ENCODE data around the gene HOXA11. TPM values are rescaled to one million over a fixed set of nuclear protein-coding genes. Genes with fewer than 3 reads are reported as not detected.
A peak's percentile ranks its signal among the peaks of the same experiment; 100 is the strongest.

Gene HOXA11
- total and polyA plus RNA-seq, 2 of the 4 experiments (the other 2 are of a cell fraction), result 0.05 TPM; not detected in 1

GRCh38 chr7:27138985-27139333 lies 46.1 kb downstream of the HOXA11 start:
- TF ChIP-seq RCOR1 (IDR thresholded peaks at IDR 0.05; ENCODE audit: insufficient replicate concordance, low read length), result no peak
- TF ChIP-seq MAZ (IDR thresholded peaks at IDR 0.05; ENCODE audit: borderline replicate concordance, low read depth, low read length), result no peak
- TF ChIP-seq FOS (IDR thresholded peaks at IDR 0.05; ENCODE audit: low read depth, low read length), result no peak
- no peak for TF ChIP-seq MXI1 (IDR thresholded peaks at IDR 0.05; ENCODE audit: borderline replicate concordance, low read depth, low read length)
- TF ChIP-seq USF2 (IDR thresholded peaks at IDR 0.05; ENCODE audit: low read depth, low read length), result no peak
- TF ChIP-seq MAFK (IDR thresholded peaks at IDR 0.05; ENCODE audit: low read depth, low read length), result no peak
- no peak for TF ChIP-seq RFX5 (IDR thresholded peaks at IDR 0.05; ENCODE audit: low read depth, low read length)
- no peak for TF ChIP-seq POLR2A (IDR thresholded peaks at IDR 0.05; ENCODE audit: low read depth, low read length)
- TF ChIP-seq CEBPB (IDR thresholded peaks at IDR 0.05; ENCODE audit: low read depth, low read length), result no peak
- no peak for TF ChIP-seq CHD1 (IDR thresholded peaks at IDR 0.05; ENCODE audit: low read depth, low read length)
- no peak for TF ChIP-seq BHLHE40 (IDR thresholded peaks at IDR 0.05; ENCODE audit: low read depth, low read length)
- peak overlapping the region; percentile 85 for H3K23ac ChIP-seq (ENCODE audit: low read depth, low read length)
- H3K18ac ChIP-seq (ENCODE audit: low read depth, low read length), result peak overlapping the region; percentile 89
- H2BK5ac ChIP-seq (ENCODE audit: low read depth, low read length, poor library complexity, severe bottlenecking), result peak overlapping the region; percentile 35
- no peak for ATAC-seq (ENCODE audit: low read depth)
- no peaks in the 10 kb centered on the region for H3K9me3 ChIP-seq (ENCODE audit: control insufficient read depth, insufficient read depth, low read length)
- peak overlapping the region; percentile 69 for H2BK20ac ChIP-seq (ENCODE audit: low read depth, low read length)
- H3K9ac ChIP-seq (ENCODE audit: low read depth, low read length), result peak overlapping the region; percentile 89
- peak overlapping the region; percentile 87 for H2AFZ ChIP-seq (replicated peaks; ENCODE audit: low read length, poor library complexity)
- H4K5ac ChIP-seq (ENCODE audit: low read depth, low read length), result peak overlapping the region; percentile 71
- DNase-seq, result no peak
- H3K4me1 ChIP-seq (ENCODE audit: control insufficient read depth, insufficient read depth, low read length), result peaks cover 15% of the 10 kb centered on the region
- ChIA-PET CTCF (no interaction called here), POLR2A (ENCODE audit: unreplicated experiment) (no interaction called here)
- H3K79me1 ChIP-seq (ENCODE audit: low read depth in 1 of 2, low read length in 2 of 2), result peaks cover under 1 to 33% of the 10 kb centered on the region in 2 experiments; a peak in 2 of 4 replicates
- peak overlapping the region; percentile 30 for H3K4me3 ChIP-seq (ENCODE audit: insufficient read depth, low read depth, low read length)
- H3K4me2 ChIP-seq (ENCODE audit: low read depth, low read length), result peak overlapping the region; percentile 94
- intact Hi-C loops (cut with micrococcal nuclease) (no loop called here), dilution Hi-C loops (cut with HindIII; ENCODE audit: low sequenced_read_pairs, unreplicated experiment) (no loop called here), in situ Hi-C loops (cut with MboI; ENCODE audit: low sequenced_read_pairs) (no loop called here)
- H3K36me3 ChIP-seq (ENCODE audit: control insufficient read depth, insufficient read depth, low read length), result peaks cover 9% of the 10 kb centered on the region
- peak overlapping the region; percentile 52; the same call in 2 of the 3 replicates for H2BK15ac ChIP-seq (ENCODE audit: low read depth, low read length)
- H2AK5ac ChIP-seq (ENCODE audit: low read depth, low read length), result no peak overlapping the region
- H2BK120ac ChIP-seq (ENCODE audit: low read depth, low read length), result peak overlapping the region; percentile 75
- peak overlapping the region; percentile 68 for H4K91ac ChIP-seq (ENCODE audit: insufficient read depth, low read depth, low read length)
- H3K27me3 ChIP-seq (ENCODE audit: control insufficient read depth, insufficient read depth, low read length), result no peaks in the 10 kb centered on the region
- H3K56ac ChIP-seq (ENCODE audit: extremely low read depth, insufficient read depth, low read length), result peak overlapping the region; percentile 79; the same call in 1 of the 2 replicates
- peak overlapping the region; percentile 94 for H3K27ac ChIP-seq (ENCODE audit: insufficient read depth, low read length)
- H3K4ac ChIP-seq (ENCODE audit: low read depth, low read length), result peak overlapping the region; percentile 55
- no TSS peak for BruUV-seq (replicated peaks)
- 0% methylated on average over 4 of the region's 11 CpGs; no CpG with 5 or more reads in 1 of the 2 experiments for WGBS, 2 experiments (ENCODE audit: extremely low coverage in 2 of 2, insufficient read length in 1 of 2)
- peaks cover under 1% of the 10 kb centered on the region; the same call in 1 of the 2 replicates for H3K9me1 ChIP-seq (ENCODE audit: insufficient read depth, low read length)
- H4K8ac ChIP-seq (ENCODE audit: low read depth in 2 of 2, low read length in 2 of 2), result peak overlapping the region; percentile 50 to 67; a peak in 3 of 4 replicates
- H2AK9ac ChIP-seq (replicated peaks; ENCODE audit: low read depth, low read length, poor library complexity), result peak overlapping the region; percentile 63
- no peaks in the 10 kb centered on the region for H4K20me1 ChIP-seq (ENCODE audit: insufficient read depth, low read length)
- H3K14ac ChIP-seq (replicated peaks; ENCODE audit: low read depth, low read length), result peak overlapping the region; percentile 78

All from IMR-90 (cell line).